Memory B cell (primary cell): ENCODE measurements around the gene UCP2.
A peak's percentile ranks its signal among the peaks of the same experiment; 100 is the strongest.

Source experiments
- ATAC-seq: fragments of 150-1000 bp; cut with Tn5 transposase; 2 replicates; pipeline ENCODE4 v1.10.0; 2021; ENCODE audit warnings: low read depth, mild to moderate bottlenecking, moderate library complexity
- DNase-seq, 2 donors: peaks; one replicate each; pipeline ENCODE4 v3.0.0; 2022; ENCODE audit warnings: low spot score in 2 of 2
- H3K27ac Mint-ChIP-seq: one replicate; pipeline ENCODE4 v1.8.0; 2022; ENCODE audit warnings: mild to moderate bottlenecking, moderate library complexity, mixed read lengths
- H3K27me3 Mint-ChIP-seq: one replicate; pipeline ENCODE4 v1.8.0; 2022; ENCODE audit warnings: mixed read lengths
- H3K36me3 Mint-ChIP-seq: one replicate; pipeline ENCODE4 v1.8.0; 2022; ENCODE audit warnings: mild to moderate bottlenecking, mixed read lengths
- H3K4me1 Mint-ChIP-seq: one replicate; pipeline ENCODE4 v1.8.0; 2022; ENCODE audit warnings: mixed read lengths
- H3K4me3 Mint-ChIP-seq: one replicate; pipeline ENCODE4 v1.8.0; 2022; ENCODE audit warnings: mild to moderate bottlenecking, moderate library complexity, mixed read lengths
- H3K9me3 Mint-ChIP-seq: one replicate; pipeline ENCODE4 v1.8.0; 2022; ENCODE audit warnings: mixed read lengths

The UCP2 gene

DNA sequence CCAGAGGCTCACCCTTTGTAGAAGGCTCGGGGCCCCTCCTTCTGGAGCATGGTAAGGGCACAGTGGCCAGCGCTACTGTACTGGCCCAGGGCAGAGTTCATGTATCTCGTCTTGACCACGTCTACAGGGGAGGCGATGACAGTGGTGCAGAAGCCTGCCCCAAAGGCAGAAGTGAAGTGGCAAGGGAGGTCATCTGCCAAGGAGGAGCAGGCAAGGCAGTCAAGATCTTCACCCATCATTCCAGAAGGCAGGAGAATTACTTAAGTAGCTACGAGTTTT lies 7.2 kb downstream of the UCP2 start:
- no peaks in the 10 kb centered on the region for H3K9me3 Mint-ChIP-seq
- DNase-seq (no peak), ATAC-seq (no peak)
- peak overlapping the region; percentile 98 for H3K27ac Mint-ChIP-seq
- peaks cover 49% of the 10 kb centered on the region for H3K36me3 Mint-ChIP-seq
- no peaks in the 10 kb centered on the region for H3K27me3 Mint-ChIP-seq
- H3K4me3 Mint-ChIP-seq: peak overlapping the region; percentile 4
- H3K4me1 Mint-ChIP-seq: peaks cover 73% of the 10 kb centered on the region

DNA sequence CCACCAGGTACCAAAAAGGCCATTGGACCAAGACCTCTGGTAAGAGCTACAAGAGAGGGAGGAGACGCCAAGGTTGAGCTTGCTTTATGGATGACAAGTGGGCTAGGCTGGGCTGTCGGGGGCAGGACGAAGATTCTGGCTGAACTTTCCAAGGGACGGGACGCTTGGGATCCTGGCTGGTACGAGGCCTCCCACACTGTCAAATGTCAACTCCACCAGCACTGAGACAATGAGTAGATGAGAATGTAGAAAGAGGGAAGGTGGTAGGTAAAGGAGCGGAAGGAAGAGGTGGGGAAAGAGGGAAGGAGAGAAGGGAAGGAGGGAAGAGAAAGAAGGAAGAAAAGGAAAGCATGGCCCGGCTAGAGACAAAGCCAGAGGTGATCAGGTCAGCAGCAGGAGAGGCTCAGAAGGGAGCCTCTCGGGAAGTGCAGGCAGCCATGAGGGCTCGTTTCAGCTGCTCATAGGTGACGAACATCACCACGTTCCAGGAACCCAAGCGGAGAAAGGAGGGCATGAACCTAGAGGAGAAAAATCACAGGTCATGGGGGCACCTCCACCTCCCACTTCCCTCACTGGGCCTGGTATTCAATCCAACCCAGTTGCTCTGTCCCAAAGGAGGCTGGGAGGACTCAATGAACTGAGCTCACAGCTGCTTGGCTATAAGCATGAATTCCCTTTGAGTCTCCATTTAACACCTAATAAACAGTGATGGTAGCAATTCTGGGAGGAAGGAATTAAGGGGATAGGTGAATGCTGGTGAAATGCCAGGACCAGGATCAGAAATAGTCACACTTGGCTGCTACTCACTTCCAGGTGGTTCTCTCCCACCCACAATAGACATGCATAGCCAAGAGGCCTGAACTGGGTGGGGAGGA lies 7.8 kb downstream of the UCP2 start:
- Mint-ChIP-seq H3K27ac (peak overlapping the region; percentile 98), H3K36me3 (peaks cover 43% of the 10 kb centered on the region), H3K4me3 (peak overlapping the region; percentile 22), H3K9me3 (no peaks in the 10 kb centered on the region), H3K4me1 (peaks cover 74% of the 10 kb centered on the region), H3K27me3 (no peaks in the 10 kb centered on the region)
- DNase-seq (no peak), ATAC-seq (no peak)

GRCh38 chr11:73972620-73973449 lies 9.8 kb downstream of the UCP2 start:
- Mint-ChIP-seq H3K4me3 (peak overlapping the region; percentile 1), H3K9me3 (no peaks in the 10 kb centered on the region)

GRCh38 chr11:73972187-73972586 lies 10.5 kb downstream of the UCP2 start:
- no peak overlapping the region for H3K4me3 Mint-ChIP-seq
- peak overlapping the region; percentile 98 for H3K27ac Mint-ChIP-seq
- DNase-seq: no peak
- H3K36me3 Mint-ChIP-seq: peaks cover 24% of the 10 kb centered on the region
- H3K4me1 Mint-ChIP-seq: peaks cover 72% of the 10 kb centered on the region
- no peak for ATAC-seq
- H3K27me3 Mint-ChIP-seq: no peaks in the 10 kb centered on the region
- no peaks in the 10 kb centered on the region for H3K9me3 Mint-ChIP-seq

More at GRCh38 chr11:73972620-73973449, 9.8 kb downstream of the UCP2 start:
- peak; percentile 2 for ATAC-seq
- peaks cover 31% of the 10 kb centered on the region for H3K36me3 Mint-ChIP-seq
- DNase-seq: no peak
- peaks cover 79% of the 10 kb centered on the region for H3K4me1 Mint-ChIP-seq
- no peaks in the 10 kb centered on the region for H3K27me3 Mint-ChIP-seq
- peak overlapping the region; percentile 98 for H3K27ac Mint-ChIP-seq

DNA sequence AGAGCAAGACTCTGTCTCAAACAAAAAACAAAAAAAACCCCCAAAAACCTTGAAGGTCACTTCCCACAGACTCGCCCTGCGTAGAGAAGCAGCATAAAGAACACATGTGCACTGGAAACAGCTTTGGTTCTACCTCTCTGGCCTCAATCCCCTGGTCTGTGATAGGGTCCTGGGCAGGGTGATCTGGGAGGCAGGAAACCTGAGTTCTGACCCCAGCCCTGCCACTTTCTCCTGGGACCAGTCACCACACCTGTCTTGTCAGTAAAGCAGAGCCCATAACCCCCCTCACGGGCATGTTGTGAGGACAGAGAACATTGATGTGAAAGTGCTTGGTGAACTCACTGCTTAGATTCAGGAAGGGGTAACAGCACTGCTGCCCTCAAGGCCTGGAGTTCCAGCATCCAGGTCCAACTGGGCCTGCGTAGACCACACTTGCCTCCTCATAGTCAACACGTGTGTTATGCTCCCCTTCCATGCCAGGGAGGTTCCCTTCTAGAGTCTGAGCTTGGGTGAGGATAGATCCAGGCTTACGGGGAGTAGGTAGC lies 11.4 kb downstream of the UCP2 start:
- peak; percentile 23 for ATAC-seq
- H3K9me3 Mint-ChIP-seq: no peaks in the 10 kb centered on the region
- DNase-seq: peak in 1 of 2 donors; percentile 52
- H3K4me1 Mint-ChIP-seq: peaks cover 65% of the 10 kb centered on the region
- H3K27ac Mint-ChIP-seq: peak overlapping the region; percentile 98
- no peaks in the 10 kb centered on the region for H3K27me3 Mint-ChIP-seq
- no peak overlapping the region for H3K4me3 Mint-ChIP-seq
- H3K36me3 Mint-ChIP-seq: peaks cover 16% of the 10 kb centered on the region

DNA sequence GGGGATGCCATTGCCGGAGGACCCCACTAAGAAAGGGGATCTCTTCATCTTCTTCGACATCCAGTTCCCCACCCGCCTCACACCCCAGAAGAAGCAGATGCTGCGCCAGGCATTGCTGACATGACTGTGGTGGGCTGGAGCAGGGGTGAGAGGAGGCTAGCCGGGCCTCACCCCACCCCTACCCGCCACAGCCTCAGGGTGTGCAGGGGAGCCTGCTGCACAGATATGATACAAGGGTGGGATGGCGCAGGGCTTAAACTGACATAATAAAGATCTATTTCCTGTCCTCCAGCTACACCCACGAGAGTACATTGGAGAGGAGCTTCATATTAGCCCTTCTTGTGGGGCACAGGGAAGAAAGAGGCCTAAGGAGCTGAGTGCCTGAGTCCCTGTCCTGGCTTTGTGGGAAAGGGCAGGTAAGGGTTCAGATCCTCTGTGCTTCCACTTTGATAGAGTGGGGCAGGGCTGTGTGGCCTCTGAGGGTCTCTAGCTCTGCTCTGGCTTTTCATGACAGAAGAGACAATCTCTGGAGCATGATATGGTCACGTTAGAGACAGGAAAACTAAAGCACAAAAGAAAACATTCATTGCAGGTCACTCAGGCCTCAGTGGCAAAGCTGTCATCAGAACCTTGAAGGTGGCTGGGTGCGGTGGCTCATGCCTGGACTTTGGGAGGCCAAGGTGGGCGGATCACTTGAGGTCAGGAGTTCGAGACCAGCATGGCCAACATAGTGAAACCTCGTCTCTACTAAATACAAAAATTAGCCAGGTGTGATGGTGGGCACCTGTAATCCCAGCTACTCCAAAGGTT lies 12.4 kb downstream of the UCP2 start:
- DNase-seq (no peak), ATAC-seq (no peak)
- no peaks in the 10 kb centered on the region for H3K9me3 Mint-ChIP-seq
- H3K4me1 Mint-ChIP-seq: peaks cover 60% of the 10 kb centered on the region
- H3K36me3 Mint-ChIP-seq: peaks cover 10% of the 10 kb centered on the region
- H3K4me3 Mint-ChIP-seq: no peak overlapping the region
- peak overlapping the region; percentile 98 for H3K27ac Mint-ChIP-seq
- no peaks in the 10 kb centered on the region for H3K27me3 Mint-ChIP-seq

DNA sequence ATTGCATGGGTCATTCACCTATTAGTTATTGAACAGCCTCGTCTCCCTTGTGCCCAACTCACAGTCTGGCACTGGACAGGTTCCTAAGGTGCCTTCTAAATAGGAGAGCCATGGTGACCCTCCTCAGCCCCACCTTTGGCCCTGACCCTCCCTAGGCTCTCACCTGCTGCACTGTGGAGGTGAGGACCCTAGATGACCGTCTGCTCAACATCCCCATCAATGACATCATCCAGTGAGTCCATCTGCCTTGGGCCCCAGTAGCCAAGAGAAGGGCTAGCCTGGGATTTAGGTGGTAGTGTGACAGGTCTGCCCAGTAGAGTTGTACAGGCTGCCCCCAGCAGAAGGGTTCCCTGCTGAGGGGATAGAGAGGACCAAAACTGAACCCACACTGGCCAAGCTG lies 13.6 kb downstream of the UCP2 start:
- Mint-ChIP-seq H3K27me3 (no peaks in the 10 kb centered on the region), H3K36me3 (peaks cover 3% of the 10 kb centered on the region), H3K4me3 (no peak overlapping the region), H3K4me1 (peaks cover 57% of the 10 kb centered on the region), H3K9me3 (no peaks in the 10 kb centered on the region), H3K27ac (peak overlapping the region; percentile 98)
- ATAC-seq (no peak), DNase-seq (no peak)

- Mint-ChIP-seq H3K4me3 (no peak overlapping the region), H3K36me3 (peaks cover 1% of the 10 kb centered on the region), H3K4me1 (peaks cover 54% of the 10 kb centered on the region), H3K9me3 (no peaks in the 10 kb centered on the region), H3K27me3 (no peaks in the 10 kb centered on the region), H3K27ac (peak overlapping the region; percentile 98)
- DNase-seq (no peak), ATAC-seq (no peak)
Measured at GRCh38 chr11:73968356-73968966, 14.2 kb downstream of the UCP2 start.

GRCh38 chr11:73965764-73966121 lies 16.9 kb downstream of the UCP2 start:
- H3K4me3 Mint-ChIP-seq: no peak overlapping the region
- no peaks in the 10 kb centered on the region for H3K9me3 Mint-ChIP-seq
- no peak for DNase-seq
- no peak overlapping the region for H3K27ac Mint-ChIP-seq
- H3K4me1 Mint-ChIP-seq: peaks cover 31% of the 10 kb centered on the region
- H3K36me3 Mint-ChIP-seq: no peaks in the 10 kb centered on the region
- ATAC-seq: no peak
- peaks cover 2% of the 10 kb centered on the region for H3K27me3 Mint-ChIP-seq

DNA sequence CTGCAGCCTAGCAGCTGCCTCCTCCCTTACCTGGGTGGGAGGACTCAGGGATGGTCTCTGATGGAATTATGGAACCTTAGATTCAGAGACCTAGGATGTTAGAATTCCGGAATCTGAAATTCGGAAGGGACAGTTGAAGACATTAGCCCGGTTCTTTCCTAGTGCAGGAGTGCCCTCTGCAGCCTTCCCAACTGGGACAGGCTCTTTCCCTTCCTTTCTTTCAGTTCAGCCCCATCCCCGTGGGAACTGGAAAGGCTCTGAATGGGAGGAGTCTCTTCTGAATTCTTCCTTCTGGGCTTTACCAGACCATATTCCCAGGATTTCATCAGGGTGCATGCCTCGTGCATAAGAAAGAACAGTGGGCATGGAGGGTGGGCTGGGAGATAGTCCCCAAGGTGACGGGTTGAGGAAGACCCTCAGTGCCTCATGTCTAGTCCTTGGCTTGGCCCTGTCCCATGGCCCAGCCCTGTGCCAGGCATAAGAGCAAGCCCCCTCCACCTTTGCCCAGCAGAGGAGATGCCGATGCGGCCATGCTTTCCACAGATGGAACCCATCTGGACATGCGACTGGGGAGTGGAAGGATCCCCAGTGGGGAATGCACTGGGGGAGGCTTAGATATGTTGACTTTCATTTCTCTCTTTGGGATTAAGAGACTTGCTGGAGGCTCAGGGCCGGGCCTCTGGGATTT lies 17.4 kb downstream of the UCP2 start:
- H3K27me3 Mint-ChIP-seq: peaks cover 2% of the 10 kb centered on the region
- H3K36me3 Mint-ChIP-seq: no peaks in the 10 kb centered on the region
- no peak overlapping the region for H3K27ac Mint-ChIP-seq
- no peak overlapping the region for H3K4me3 Mint-ChIP-seq
- peaks cover 27% of the 10 kb centered on the region for H3K4me1 Mint-ChIP-seq
- H3K9me3 Mint-ChIP-seq: no peaks in the 10 kb centered on the region
- ATAC-seq (no peak), DNase-seq (no peak)

- no peaks in the 10 kb centered on the region for H3K36me3 Mint-ChIP-seq
- no peak for ATAC-seq
- peaks cover 2% of the 10 kb centered on the region for H3K27me3 Mint-ChIP-seq
- H3K4me3 Mint-ChIP-seq: peak overlapping the region; percentile 41
- peaks cover 16% of the 10 kb centered on the region for H3K4me1 Mint-ChIP-seq
- no peak for DNase-seq
- peak overlapping the region; percentile 19 for H3K27ac Mint-ChIP-seq
- H3K9me3 Mint-ChIP-seq: no peaks in the 10 kb centered on the region
Measured at GRCh38 chr11:73963861-73964260, 18.8 kb downstream of the UCP2 start.

- no peaks in the 10 kb centered on the region for H3K36me3 Mint-ChIP-seq
- no peak for ATAC-seq
- peaks cover 2% of the 10 kb centered on the region for H3K27me3 Mint-ChIP-seq
- H3K9me3 Mint-ChIP-seq: no peaks in the 10 kb centered on the region
- H3K4me1 Mint-ChIP-seq: peaks cover 11% of the 10 kb centered on the region
- H3K4me3 Mint-ChIP-seq: no peak overlapping the region
- DNase-seq: no peak
- peak overlapping the region; percentile 52 for H3K27ac Mint-ChIP-seq
Measured at GRCh38 chr11:73962101-73962705, 20.4 kb downstream of the UCP2 start.

DNA sequence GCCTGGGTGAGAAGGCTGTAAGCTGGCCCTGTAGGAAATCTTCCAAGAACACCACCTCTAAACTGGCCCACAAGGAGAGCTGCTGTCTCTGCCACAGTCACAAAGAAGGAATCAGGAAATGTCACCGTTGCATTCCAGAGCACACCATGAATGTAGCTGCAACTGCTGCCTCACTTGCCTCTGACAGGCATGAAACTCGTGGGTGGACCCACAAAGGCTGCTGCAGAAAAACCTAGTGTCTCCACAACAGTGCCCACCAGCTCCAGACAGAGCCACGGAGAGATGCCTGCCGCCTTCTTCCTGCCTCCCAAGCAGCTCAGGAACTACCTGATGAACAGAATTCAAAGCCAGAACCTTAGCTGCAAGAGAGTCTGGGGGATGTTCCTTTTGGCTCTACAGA lies 21.3 kb downstream of the UCP2 start:
- no peaks in the 10 kb centered on the region for H3K36me3 Mint-ChIP-seq
- DNase-seq (no peak), ATAC-seq (no peak)
- H3K27ac Mint-ChIP-seq: no peak overlapping the region
- peaks cover 11% of the 10 kb centered on the region for H3K4me1 Mint-ChIP-seq
- H3K27me3 Mint-ChIP-seq: peaks cover 3% of the 10 kb centered on the region
- no peak overlapping the region for H3K4me3 Mint-ChIP-seq
- no peaks in the 10 kb centered on the region for H3K9me3 Mint-ChIP-seq
